NCI-H446 treated with DMSO at 0.1 percent for 48 hours (cell line): ENCODE data around the gene ATP8B1.
"Not testable (repeated sequence)": the region's sequence is repeated elsewhere in the genome, so short reads cannot be mapped to it uniquely, and the experiment has no call there.

Source experiments
- DNase-seq: peaks from one replicate; lab custom pipeline; 2025; lab: John Stamatoyannopoulos, UW

Gene ATP8B1

DNA sequence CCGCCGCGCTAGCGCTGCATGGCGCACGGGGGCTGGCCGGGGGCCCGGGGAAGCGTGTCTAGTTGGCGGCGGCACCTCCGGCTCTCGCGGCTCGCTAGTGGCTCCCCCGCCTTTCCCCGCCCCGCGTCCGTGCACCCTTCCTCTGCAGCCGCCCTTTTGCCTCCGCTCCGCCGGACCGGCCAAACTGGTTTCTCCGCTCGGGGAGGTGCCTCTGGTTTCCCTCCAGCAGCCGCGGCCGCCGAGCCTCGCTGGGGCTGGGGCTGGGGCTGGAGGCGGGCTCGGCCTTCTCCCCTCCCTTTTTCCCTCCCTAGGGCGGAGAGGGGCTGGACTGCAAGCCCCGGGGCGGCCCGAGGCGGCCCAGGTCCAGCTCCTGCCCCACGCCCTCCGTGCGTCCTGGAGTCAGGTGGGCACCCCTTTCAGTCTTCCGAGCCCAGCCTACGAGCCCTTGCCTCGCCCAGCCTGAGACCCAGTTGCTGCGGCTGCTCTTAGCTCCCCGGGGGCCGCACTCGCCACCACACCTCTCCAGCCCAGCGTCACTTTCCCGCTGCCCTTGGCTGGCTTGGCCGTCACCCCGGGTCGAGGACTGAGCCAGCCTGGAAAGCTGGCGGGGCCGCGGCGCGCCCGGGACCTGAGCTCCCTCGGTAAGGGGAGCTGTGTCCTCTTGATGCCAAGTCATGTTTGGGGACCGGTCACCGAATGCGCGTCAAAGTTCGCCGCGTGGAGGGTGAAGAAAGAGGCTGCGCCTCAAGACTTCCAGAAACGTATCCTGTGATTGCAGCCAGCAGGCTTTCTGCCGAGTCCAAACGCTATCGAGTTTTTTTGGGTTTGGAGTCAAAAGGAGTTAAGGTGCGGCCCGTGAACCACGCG lies at the start of gene ATP8B1:
Gene ATP8B1 (minus strand): TSS at position 213 of the 867 bp plus-strand sequence. CDS start 71,508 bp downstream, outside the sequence.
- DNase-seq = no peak

DNA sequence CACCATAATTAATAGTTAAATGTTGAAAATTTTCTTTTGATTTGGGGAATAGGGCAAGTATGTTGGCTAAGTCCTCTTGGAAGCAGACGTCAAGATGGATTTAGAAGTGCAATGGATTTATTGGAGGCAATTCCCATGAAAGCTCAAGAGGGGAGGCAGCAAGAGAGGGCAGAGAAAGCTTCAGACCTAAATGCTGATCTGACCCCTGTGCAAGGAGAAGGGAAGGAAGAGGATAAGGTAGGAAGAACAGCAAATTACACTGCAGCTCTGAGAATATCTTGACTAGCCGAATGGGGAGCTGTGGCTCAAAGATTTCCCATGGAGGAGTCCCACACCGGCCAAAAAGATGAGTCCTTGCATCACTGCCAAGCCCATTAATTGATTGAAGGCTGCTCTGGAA lies 46.9 kb upstream of the ATP8B1 start:
- DNase-seq = no peak

DNA sequence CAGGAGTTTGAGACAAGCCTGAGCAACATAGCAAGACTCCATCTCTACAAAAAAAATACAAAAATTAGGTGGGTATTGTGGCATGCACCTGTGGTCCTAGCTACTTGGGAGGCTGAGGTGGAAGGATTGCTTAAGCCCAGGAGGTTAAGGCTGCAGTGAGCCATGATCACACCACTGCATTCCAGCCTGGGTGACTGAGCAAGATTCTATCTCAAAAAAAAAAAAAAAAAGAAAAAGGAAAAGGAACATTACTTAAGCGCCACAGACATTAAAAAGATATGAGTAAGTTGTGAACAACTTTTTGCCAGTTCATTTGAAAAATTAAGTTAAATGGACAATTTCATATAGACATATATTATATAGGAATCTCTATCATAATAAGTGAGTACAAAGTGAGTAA lies 45.3 kb upstream of the ATP8B1 start:
- not testable (repeated sequence) for DNase-seq

DNA sequence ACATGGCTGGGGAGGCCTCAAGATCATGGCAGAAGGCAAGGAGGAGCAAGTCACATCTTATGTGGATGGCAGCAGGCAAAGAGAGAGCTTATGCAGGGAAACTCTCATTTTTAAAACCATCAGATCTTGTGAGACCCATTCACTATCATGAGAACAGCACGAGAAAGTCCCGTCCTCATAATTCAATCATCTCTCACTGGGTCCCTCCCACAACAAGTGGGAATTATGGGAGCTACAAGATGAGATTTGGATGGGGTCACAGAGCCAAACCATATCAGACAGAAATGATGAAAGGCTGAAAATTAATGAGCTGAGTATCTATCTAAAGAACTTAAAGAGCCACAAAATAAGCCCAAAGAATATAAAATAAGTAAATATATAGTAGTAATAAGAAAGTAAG lies 44.3 kb upstream of the ATP8B1 start:
- not testable (repeated sequence) for DNase-seq

DNA sequence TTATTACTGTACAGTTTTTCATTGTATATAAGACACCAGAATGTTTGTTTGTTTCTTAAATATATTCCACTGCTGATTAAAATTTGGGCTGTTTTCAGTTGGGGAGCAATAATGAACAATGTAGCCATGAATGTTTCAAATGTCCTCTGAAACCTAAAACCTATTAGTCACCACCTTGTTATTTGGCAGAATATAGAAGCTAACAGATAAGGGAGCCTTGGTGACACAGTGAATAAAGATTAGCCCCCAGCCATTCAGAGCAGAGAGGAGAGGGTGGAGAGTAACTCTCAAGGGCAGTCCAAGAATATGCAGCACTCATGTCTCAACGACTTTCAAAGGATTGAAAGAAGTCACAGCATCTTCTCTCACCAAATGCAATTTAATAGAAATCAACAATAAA lies 43.1 kb upstream of the ATP8B1 start:
- no peak for DNase-seq

DNA sequence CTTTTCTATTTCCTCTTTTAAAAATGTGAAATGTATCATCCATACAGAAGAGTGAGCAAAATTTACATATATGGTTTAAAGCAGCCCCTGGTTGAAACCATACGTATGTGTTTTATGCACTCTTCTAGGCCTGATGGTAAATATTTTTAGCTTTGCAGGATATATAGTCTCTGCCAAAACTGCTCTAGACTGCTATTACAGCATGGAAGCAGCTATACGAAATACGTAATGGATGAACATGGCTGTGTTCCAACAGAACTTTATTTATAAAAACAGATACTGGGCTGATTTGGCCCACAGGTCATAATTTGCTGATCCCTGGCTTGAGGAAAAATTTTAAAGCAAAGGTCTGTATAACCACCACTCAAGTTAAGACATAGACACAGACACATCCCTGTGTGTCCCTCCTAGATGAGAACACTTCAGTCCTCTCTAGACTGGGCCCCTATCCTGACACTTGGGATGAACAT lies 42.5 kb upstream of the ATP8B1 start:
- DNase-seq = no peak

DNA sequence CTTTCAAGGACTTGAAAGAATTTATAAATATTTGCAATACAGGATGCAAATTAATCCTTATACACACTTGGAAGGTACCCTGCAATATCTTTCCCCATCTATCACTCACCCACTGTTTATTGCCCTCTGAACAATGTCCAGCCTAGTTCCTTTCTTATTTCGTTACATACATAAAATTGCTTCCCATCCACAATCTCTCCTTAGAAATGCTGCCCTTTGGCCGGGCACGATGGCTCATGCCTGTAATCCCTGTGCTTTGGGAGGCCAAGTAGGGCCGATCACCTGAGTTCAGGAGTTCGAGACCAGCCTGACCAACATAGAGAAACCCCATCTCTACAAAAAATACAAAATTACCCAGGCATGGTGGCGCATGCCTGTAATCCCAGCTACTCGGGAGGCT lies 41.2 kb upstream of the ATP8B1 start:
- no peak for DNase-seq

DNA sequence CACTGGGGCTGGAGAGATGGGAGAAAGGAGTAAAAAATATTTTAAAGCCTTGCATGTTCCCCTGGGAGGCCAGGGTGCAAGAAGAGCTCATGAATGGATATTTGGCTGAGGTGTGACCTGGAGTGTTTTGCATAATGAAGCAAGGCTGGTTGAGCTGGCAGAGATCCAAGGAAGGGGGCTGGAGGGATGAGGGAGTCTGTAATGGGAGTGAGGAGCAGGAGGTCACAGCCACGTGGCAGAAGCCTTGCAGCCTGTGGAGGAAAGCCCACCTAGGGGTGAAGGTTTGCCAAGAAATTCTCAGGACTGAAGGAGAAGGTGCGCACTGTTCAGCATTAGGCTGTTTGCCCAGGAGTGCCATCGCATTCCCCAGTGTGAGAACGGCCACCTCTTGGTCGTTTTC lies 40.3 kb upstream of the ATP8B1 start:
- no peak for DNase-seq

DNA sequence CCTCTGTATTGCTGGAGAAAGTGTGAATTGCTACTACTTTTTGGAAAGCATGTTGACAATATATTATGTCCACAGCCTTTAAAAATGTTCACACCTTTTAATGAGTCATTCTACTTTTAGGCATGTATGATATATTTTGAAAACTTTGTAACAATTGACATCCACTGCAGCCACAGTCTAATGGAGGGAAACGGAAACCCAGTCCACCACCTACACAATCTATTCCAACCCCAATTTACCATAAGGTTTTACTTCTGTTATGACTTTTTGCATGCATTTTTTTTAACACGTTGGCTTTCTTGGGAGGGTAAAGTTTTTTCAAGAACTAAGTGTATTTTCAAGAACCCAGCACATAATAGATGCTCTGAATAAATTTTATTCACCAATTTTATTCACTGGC lies 38.5 kb upstream of the ATP8B1 start:
- DNase-seq = no peak

DNA sequence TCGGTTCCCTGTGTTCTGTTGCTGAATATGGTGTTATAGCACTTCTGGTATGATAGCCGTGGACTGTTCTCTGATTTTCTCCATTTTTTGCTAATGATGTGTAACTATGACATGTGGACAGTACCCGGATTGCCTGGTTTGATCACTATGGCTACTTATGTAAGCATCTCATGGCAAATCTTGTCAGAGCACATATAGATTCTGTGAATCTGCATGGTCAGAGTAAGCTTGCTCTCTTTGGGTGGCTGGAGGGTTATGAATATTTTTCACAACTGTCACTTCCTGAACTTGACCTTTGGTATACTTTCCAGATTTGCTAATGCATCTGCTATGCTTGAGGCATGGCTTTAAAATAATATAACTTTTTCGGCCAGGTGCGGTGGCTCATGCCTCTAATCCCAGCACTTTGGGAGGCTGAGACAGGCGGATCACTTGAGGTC lies 36.8 kb upstream of the ATP8B1 start:
- no peak for DNase-seq

DNA sequence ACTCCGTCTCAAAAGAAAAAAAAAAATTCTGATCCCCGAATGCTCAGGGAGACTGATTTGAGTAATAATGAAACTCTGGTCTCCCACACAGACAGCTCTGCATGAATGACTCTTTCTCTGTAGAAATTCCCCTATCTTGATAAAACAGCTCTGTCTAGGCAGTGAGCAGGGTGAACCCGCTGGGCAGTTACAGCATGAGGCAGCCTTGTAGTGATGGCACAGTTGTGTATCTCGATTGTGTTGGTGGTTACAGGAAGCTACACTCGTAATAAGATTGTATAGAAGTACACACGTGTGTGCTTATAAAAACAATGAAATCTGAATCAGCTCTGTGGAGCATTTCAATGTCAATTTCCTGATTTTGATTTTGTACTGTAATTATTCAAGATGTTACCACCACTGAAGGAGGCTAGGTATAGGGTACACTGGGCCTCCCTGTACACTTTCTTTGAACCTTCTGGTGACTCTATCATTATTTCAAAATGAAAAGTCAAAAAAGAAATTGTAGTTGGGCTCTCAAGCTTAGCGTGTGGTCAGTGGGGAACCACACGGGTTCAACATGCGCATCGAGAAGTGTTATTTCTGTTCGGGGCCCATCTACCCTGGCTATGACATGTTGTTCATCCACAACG lies 34.9 kb upstream of the ATP8B1 start:
- no peak for DNase-seq

DNA sequence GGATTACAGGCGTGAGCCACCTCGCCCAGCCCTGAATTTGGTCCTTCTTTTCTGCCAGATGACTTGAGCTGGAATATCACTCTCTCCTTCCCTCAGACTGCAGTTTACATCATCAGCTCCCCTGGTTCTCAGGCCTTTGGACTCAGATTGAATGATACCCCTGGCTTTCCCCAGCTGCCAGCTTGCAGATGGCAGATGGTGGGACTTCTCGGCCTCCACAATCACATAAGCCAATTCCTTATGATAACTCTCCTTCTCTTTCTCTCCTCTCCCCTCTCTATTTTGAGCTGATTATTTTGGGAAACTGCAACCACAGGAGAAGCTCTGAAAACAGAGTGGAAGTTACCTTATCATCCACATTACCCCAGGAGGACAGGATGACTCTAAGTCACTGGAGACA lies 33.4 kb upstream of the ATP8B1 start:
- peak; percentile 51 for DNase-seq

DNA sequence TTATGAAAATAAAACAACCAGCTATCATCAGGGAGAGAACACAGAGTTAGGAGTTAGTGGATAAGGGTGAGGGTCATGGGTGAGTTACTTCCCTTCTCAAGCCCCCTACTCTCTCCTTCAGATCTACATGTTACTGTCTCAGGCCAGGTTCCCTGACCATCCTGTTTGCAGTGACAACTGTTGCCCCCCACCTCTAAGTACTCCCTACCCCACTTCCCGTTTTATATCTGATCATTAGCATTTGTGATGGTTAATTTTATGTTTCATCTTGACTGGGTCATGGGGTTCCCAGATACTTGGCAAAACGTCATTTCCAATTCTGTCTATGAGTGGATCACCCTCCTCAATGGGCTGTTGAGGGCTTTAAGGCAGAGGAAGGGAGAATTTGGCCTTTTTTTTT lies 32.8 kb upstream of the ATP8B1 start:
- no peak for DNase-seq

DNA sequence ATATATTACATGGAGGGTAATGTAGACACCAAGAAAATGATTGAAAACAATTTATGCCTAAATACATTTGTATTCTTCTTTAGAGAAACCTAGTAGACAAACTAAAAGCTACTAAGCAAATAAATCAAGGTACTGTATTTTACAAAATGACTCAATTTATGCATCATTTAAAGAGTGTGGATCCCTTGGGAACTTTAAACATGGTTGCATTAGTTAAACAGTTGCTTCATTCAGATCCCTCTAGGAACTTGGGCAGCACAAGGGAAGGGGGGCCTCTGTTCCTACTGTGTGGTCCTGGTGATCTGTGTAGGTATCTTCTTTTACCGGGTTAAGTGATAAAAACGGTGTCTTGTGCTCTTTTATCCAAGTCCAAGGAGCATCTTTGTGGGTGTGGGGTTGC lies 31.5 kb upstream of the ATP8B1 start:
- DNase-seq = no peak

DNA sequence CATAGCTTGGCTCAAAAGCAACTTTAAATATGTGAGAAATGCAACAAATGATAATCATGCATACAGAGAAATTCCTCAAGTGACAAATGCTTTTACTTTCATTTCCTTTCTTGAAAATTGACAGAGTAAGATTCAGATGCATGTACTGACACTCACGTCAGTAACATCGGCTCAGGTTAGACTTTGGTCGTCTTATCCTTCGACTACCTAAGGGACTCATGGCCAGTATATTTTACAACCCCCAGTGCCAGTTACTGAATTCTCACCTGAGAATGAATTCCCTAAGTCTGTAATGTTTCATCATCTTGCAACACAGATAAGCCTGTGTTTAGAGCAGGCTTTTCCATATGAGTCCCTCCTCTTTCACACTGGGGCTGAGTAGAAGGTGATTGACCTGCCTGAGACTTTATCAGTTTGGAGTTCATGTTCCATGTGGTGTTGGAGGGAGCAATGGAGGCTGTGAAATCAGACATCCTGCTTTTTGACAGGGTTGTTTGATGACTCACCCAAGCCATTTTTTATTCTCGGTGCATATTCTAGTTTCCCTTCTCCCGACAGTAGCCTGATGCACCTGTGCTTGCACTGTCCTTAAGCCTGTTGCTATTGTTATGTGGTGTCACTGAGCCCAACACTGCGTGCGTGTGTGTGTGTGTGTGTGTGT lies 30.5 kb upstream of the ATP8B1 start:
- DNase-seq = no peak

DNA sequence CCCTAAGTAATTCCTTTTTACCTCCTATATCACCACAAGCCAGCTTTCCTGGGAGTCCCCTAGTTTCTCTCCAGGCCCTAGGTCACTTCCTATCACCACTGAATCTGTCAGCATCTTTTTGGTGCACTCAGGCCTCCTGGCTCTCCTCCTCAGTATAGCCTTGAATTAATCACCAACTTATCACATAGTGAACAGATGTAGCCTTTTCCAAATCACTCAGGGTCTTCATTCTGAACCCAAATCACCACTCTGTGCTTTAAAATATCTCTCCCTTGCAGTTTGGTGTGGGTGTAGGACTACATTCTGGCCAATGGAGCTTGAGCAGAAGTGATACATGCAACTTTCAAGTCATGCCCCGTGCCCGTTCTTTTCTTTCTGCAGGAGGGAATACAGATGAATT lies 29.6 kb upstream of the ATP8B1 start:
- no peak for DNase-seq

DNA sequence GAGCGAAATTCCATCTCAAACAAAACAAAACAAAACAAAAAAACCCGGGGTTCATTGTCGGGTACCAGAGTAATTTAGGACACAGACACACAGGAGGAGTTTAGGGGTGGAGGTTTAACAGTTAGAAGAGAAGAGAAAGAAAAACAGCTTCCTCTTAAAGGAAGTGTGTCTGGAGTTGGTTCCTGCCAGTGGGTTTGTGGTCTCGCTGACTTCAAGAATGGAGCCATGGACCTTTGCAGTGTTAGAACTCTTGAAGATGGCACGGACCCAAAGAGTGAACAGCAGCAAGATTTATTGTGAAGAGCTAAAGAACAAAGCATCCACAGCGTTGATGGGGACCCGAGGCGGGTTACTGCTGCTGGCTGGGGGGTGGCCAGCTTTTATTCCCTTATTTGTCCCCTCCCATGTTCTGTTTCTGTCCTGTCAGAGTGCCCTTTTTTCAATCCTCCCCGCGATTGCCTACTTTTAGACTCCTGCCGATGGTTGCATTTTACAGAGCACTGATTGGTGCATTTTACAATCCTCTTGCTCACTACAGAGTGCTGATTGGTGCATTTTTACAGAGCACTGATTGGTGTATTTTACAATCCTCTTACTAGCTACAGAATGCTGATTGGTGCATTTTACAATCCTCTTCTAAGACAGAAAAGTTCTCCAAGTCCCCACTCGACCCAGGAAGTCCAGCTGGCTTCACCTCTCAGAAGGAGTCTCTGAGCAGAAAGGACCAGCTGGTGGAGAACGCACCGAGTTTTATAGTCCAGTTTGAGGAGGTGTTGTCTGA lies 28.7 kb upstream of the ATP8B1 start:
- DNase-seq = no peak

DNA sequence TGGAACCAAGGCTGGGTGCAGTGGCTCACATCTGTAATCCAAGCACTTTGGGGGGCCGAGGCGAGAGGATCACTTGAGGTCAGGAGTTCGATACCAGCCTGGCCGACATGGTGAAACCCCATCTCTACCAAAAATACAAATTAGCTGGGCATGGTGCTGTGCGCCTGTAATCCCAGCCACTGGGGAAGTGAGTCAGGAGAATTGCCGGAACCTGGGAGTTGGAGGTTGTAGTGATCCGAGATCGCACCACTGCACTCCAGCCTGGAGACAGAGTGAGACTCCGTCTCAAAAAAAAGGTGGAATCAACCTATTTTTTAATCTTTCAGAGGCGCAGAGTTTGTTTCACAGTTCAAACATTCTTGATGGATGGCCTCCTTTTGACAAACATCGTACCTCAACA lies 24.5 kb upstream of the ATP8B1 start:
- no peak for DNase-seq

DNA sequence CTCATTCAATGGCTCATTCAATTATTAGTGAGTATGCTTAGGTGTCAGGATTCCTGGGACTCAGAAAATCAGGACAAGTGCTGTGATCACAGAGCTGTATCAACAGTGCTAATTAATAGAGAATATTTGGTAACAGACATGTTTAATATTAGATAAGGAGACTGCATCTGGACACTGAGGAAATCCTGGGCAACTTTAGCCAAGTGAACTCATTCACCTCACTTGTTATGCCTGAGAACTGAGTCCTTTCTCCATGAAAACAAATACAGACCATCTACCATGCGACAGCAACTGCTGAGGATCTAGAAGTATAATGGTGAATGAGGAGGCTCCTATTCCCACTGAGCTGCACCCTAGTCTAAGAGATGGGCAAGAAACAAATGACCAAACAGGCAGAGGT lies 23.1 kb upstream of the ATP8B1 start:
- DNase-seq = no peak

DNA sequence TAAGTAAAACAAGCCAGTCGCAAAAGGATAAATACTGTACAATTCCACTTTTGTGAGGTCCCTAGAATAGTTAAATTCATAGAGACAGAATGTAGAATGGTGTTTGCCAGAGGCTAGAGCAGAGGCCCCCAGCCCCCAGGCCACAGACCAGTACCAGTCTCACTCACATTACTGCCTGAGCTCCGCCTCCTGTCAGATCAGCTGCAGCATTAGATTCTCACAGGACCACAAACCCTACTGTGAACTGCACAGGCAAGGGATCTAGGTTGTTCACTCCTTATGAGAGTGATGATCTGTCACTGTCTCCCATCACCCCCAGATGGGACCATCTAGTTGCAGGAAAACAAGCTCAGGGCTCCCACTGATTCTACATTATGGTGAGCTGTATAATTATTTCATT lies 17.5 kb upstream of the ATP8B1 start:
- not testable (repeated sequence) for DNase-seq

DNA sequence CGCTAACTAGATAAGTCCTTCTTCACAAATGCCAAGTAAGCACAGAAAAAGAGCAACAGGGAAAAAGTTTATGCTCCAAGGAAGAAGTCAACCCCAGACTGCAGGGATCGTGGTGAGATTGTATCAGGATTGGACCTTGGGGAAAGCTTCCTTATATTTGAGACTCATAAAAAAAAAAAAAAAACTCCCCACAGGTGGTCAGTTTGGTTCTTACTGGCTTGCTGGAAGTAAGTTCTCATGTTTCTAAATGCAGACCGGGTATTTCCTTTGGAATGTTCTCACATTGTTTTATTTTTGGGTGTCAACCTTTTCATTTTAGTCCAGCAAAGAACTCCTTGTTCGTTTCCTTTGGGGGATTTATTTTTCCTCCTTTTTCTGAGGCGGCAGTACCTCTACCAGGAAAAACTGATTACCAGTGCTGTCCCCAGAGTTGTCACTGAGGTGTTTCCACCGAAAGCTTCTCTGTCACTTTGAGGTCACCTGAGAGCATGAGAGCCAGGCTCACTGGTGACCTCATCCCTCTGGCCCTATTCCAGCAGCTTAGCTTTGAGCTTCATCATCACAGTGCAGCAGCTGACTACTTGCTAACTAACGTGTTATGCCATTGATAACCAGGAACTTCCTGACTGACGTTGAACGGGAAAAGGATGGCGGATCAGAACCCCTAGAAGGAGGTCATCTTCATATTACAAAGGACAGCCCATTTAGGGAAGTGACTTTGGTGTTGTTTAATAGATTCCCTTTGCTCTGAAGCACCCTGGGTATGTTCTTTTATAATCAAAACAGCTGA lies 16.8 kb upstream of the ATP8B1 start:
- DNase-seq = no peak
